HCT116 (cell line): ENCODE measurements around the gene ARL2. TPM values are rescaled to one million over a fixed set of nuclear protein-coding genes. Genes with fewer than 3 reads are reported as not detected.

Source experiments
- ATAC-seq: fragments of 200-7000 bp; cut with Tn5 transposase; 2 replicates; pipeline ENCODE4 v1.9.1; 2020; ENCODE audit warnings: mild to moderate bottlenecking, moderate library complexity
- BruUV-seq: library from RNA; stranded (reverse); fragments of 400-500 nt; replicated peaks from 2 replicates; lab custom pipeline; 2021; lab: Mats Ljungman, UMichigan
- CTCF ChIA-PET: fragments of 300-600 bp; sonication (Branson Sonifier 250); formaldehyde crosslinking; loops from one replicate; lab custom pipeline; 2021; ENCODE audit warnings: antibody characterized with exemption; lab: Charles Lee
- POLR2A ChIA-PET: fragments of 300-600, 350-600 bp; sonication (Branson Sonifier 250); formaldehyde crosslinking; loops from one replicate; lab custom pipeline; 2021; ENCODE audit warnings: antibody characterized with exemption; lab: Charles Lee
- RAD21 ChIA-PET, 2 experiments: fragments of 300-600 bp; sonication (Branson Sonifier 250); formaldehyde crosslinking; loops; one replicate each; lab custom pipeline; 2023; ENCODE audit warnings: low total read pairs in 2 of 2; ENCODE audit not compliant: uncharacterized antibody in 2 of 2, unreplicated experiment in 2 of 2, low non-redundant PET in 1 of 2; lab: Charles Lee
- DNase-seq: peaks from one replicate; pipeline ENCODE4 v3.0.0-alpha.2; 2010; ENCODE audit warnings: low read depth, low spot score
- H2AFZ ChIP-seq: fragments of 200-600 bp; shearing (Covaris generic), sonication (generic); 2 replicates; pipeline ENCODE4 v1.6.1; 2017; ENCODE audit warnings: low read depth, mixed run types, mixed read lengths, antibody characterized with exemption, low read length; ENCODE audit not compliant: poor library complexity, severe bottlenecking
- H3K27ac ChIP-seq: 2 replicates; pipeline ENCODE4 v1.5.1; 2012; ENCODE audit warnings: low read depth, low read length
- H3K27me3 ChIP-seq: fragments of 200-600 bp; sonication (generic); 2 replicates; pipeline ENCODE4 v1.6.1; 2016; ENCODE audit warnings: mixed run types, low read length, mixed read lengths; ENCODE audit not compliant: insufficient read depth
- H3K36me3 ChIP-seq, 2 experiments: fragments of 200-500 bp in 1 of 2; fragments of 200-600 bp in 1 of 2; sonication (Bioruptor generic) in 1 of 2; sonication (generic) in 1 of 2; 2 replicates each; pipeline versions ENCODE4 v1.5.1 to v1.6.1; 2014 to 2016; ENCODE audit warnings: low read length in 2 of 2, inconsistent platforms in 1 of 2, mixed read lengths in 1 of 2, mixed run types in 1 of 2; ENCODE audit not compliant: insufficient read depth in 2 of 2, control insufficient read depth in 1 of 2
- H3K4me1 ChIP-seq, 2 experiments: fragments of 200-600 bp in 1 of 2; sonication (generic) in 1 of 2; 2 replicates each; pipeline versions ENCODE4 v1.5.1 to v1.6.1; 2012 to 2017; ENCODE audit warnings: low read length in 2 of 2, inconsistent platforms in 1 of 2, mild to moderate bottlenecking in 1 of 2, mixed read lengths in 1 of 2, mixed run types in 1 of 2, moderate library complexity in 1 of 2; ENCODE audit not compliant: insufficient read depth in 2 of 2, control insufficient read depth in 1 of 2
- H3K4me2 ChIP-seq: fragments of 200-600 bp; sonication (generic); 2 replicates; pipeline ENCODE4 v1.6.1; 2017; ENCODE audit warnings: mixed run types, low read length, mixed read lengths
- H3K4me3 ChIP-seq, 2 experiments: fragments of 200-600 bp in 1 of 2; sonication (generic) in 1 of 2; replicated peaks in 1 of 2; 2 replicates each; pipeline ENCODE4 v1.5.1; 2011 to 2016; ENCODE audit warnings: low read length in 2 of 2, control low read depth in 1 of 2, low read depth in 1 of 2, mild to moderate bottlenecking in 1 of 2, mixed read lengths in 1 of 2, mixed run types in 1 of 2
- H3K79me2 ChIP-seq: fragments of 200-600 bp; sonication (generic); 2 replicates; pipeline ENCODE4 v1.6.1; 2017; ENCODE audit warnings: mild to moderate bottlenecking, mixed run types, low read length, moderate library complexity, mixed read lengths; ENCODE audit not compliant: insufficient read depth
- H3K9ac ChIP-seq: fragments of 200-600 bp; sonication (generic); 2 replicates; pipeline ENCODE4 v1.6.1; 2016; ENCODE audit warnings: low read length, mixed read lengths
- H3K9me2 ChIP-seq: fragments of 200-600 bp; sonication (generic), shearing (Covaris generic); 2 replicates; pipeline ENCODE4 v1.6.1; 2017; ENCODE audit warnings: mixed run types, mild to moderate bottlenecking, moderate library complexity; ENCODE audit not compliant: insufficient read depth
- H3K9me3 ChIP-seq, 2 experiments: fragments of 200-500 bp in 1 of 2; fragments of 200-600 bp in 1 of 2; sonication (Bioruptor generic) in 1 of 2; sonication (generic) in 1 of 2; 2 replicates each; pipeline ENCODE4 v1.6.1; 2014 to 2017; ENCODE audit warnings: low read length in 2 of 2, mixed read lengths in 2 of 2, inconsistent platforms in 1 of 2, low read depth in 1 of 2, mild to moderate bottlenecking in 1 of 2, mixed run types in 1 of 2, moderate library complexity in 1 of 2; ENCODE audit not compliant: control insufficient read depth in 1 of 2, insufficient read depth in 1 of 2
- H4K20me1 ChIP-seq: fragments of 200-600 bp; sonication (generic), shearing (Covaris generic); 2 replicates; pipeline ENCODE4 v1.6.1; 2017; ENCODE audit warnings: mixed run types, mild to moderate bottlenecking, moderate library complexity; ENCODE audit not compliant: insufficient read depth
- ATF3 ChIP-seq: IDR thresholded peaks from 2 replicates; pipeline ENCODE4 v1.6.1; 2012
- CBX3 ChIP-seq: IDR thresholded peaks from 2 replicates; pipeline ENCODE4 v1.6.1; 2012; ENCODE audit warnings: low read depth
- CEBPB ChIP-seq: IDR thresholded peaks from 2 replicates; pipeline ENCODE4 v1.6.1; 2012; ENCODE audit warnings: low read depth
- ELF1 ChIP-seq: IDR thresholded peaks from 2 replicates; pipeline ENCODE4 v1.6.1; 2012; ENCODE audit warnings: low read depth, borderline replicate concordance
- EZH2 ChIP-seq: fragments of 200-600 bp; sonication (generic); IDR thresholded peaks from 2 replicates; pipeline ENCODE4 v1.6.1; 2017; ENCODE audit warnings: antibody characterized with exemption, mixed run types
- EZH2phosphoT487 ChIP-seq: fragments of 200-600 bp; IDR thresholded peaks from 2 replicates; pipeline ENCODE4 v1.6.1; 2018; ENCODE audit warnings: antibody characterized with exemption, borderline replicate concordance
- FOSL1 ChIP-seq: IDR thresholded peaks from 2 replicates; pipeline ENCODE4 v1.6.1; 2012; ENCODE audit warnings: low read depth
- JUND ChIP-seq: IDR thresholded peaks from 2 replicates; pipeline ENCODE4 v1.6.1; 2012
- POLR2AphosphoS5 ChIP-seq: IDR thresholded peaks from 2 replicates; pipeline ENCODE4 v1.6.1; 2011; ENCODE audit warnings: mild to moderate bottlenecking, low read depth, low read length, moderate library complexity
- RAD21 ChIP-seq: IDR thresholded peaks from 2 replicates; pipeline ENCODE4 v1.6.1; 2012; ENCODE audit warnings: low read depth, mild to moderate bottlenecking
- SIN3A ChIP-seq: IDR thresholded peaks from 2 replicates; pipeline ENCODE4 v1.6.1; 2012; ENCODE audit warnings: low read depth
- SP1 ChIP-seq: IDR thresholded peaks from 2 replicates; pipeline ENCODE4 v1.6.1; 2012; ENCODE audit warnings: low read depth
- SRF ChIP-seq: IDR thresholded peaks from 2 replicates; pipeline ENCODE4 v1.6.1; 2012; ENCODE audit warnings: low read depth
- TCF7L2 ChIP-seq: IDR thresholded peaks from 2 replicates; pipeline ENCODE4 v1.7.0; 2011; ENCODE audit warnings: borderline replicate concordance, inconsistent platforms; ENCODE audit not compliant: insufficient read depth, insufficient read length; ENCODE audit errors: extremely low read depth
- ZFX ChIP-seq: fragments of 450-650 bp; IDR thresholded peaks from 2 replicates; pipeline ENCODE4 v1.6.1; 2017
- ZNF274 ChIP-seq: fragments of 200-500 bp; sonication (Bioruptor generic); IDR thresholded peaks from 2 replicates; pipeline ENCODE4 v1.6.1; 2014; ENCODE audit warnings: mild to moderate bottlenecking, low read depth, low read length, inconsistent platforms
- intact Hi-C: fragments of 100-400 bp; cut with micrococcal nuclease; formaldehyde crosslinking; loops from 2 replicates; pipeline ENCODE4 v1.10.0; 2022
- total RNA-seq: library from RNA; stranded (reverse); gene quantifications from one replicate; pipeline ENCODE4 v1.2.1, GENCODE V29; 2021; ENCODE audit not compliant: unreplicated experiment
- TF ChIP-seq, protein P1 (sequence below): IDR thresholded peaks from 2 replicates; pipeline ENCODE4 v1.6.1; 2012; ENCODE audit warnings: low read depth
- TF ChIP-seq, protein P2 (sequence below): IDR thresholded peaks from 2 replicates; pipeline ENCODE4 v1.6.1; 2012

The ARL2 gene
- total RNA-seq, 1 experiment from 2014 or later = 68.7 TPM

GRCh38 chr11:65017937-65018336 is 4.0 kb downstream of the ARL2 start (continued):
- TF ChIP-seq, protein P1, sequence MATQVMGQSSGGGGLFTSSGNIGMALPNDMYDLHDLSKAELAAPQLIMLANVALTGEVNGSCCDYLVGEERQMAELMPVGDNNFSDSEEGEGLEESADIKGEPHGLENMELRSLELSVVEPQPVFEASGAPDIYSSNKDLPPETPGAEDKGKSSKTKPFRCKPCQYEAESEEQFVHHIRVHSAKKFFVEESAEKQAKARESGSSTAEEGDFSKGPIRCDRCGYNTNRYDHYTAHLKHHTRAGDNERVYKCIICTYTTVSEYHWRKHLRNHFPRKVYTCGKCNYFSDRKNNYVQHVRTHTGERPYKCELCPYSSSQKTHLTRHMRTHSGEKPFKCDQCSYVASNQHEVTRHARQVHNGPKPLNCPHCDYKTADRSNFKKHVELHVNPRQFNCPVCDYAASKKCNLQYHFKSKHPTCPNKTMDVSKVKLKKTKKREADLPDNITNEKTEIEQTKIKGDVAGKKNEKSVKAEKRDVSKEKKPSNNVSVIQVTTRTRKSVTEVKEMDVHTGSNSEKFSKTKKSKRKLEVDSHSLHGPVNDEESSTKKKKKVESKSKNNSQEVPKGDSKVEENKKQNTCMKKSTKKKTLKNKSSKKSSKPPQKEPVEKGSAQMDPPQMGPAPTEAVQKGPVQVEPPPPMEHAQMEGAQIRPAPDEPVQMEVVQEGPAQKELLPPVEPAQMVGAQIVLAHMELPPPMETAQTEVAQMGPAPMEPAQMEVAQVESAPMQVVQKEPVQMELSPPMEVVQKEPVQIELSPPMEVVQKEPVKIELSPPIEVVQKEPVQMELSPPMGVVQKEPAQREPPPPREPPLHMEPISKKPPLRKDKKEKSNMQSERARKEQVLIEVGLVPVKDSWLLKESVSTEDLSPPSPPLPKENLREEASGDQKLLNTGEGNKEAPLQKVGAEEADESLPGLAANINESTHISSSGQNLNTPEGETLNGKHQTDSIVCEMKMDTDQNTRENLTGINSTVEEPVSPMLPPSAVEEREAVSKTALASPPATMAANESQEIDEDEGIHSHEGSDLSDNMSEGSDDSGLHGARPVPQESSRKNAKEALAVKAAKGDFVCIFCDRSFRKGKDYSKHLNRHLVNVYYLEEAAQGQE = no peak
- TF ChIP-seq, protein P2, sequence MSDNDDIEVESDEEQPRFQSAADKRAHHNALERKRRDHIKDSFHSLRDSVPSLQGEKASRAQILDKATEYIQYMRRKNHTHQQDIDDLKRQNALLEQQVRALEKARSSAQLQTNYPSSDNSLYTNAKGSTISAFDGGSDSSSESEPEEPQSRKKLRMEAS = no peak
- no peak for TF ChIP-seq ZNF274
- TF ChIP-seq EZH2phosphoT487 = no peak

GRCh38 chr11:65019824-65020223 is 5.9 kb downstream of the ARL2 start:
- no peak overlapping the region for H3K9ac ChIP-seq
- DNase-seq (no peak), ATAC-seq (no peak)
- H3K27me3 ChIP-seq = no peaks in the 10 kb centered on the region
- H3K79me2 ChIP-seq = 0 out of 2 replicates have a peak, but pooled peaks cover 4% of the 10 kb centered on the region
- peaks cover 10 to 15% of the 10 kb centered on the region in 2 experiments; a peak in 3 of 4 replicates for H3K4me1 ChIP-seq
- no peaks in the 10 kb centered on the region for H3K36me3 ChIP-seq
- RAD21 ChIA-PET = no interaction called here
- H3K4me2 ChIP-seq = no peak overlapping the region
- CTCF ChIA-PET = no interaction called here
- H3K9me2 ChIP-seq = no peaks in the 10 kb centered on the region
- intact Hi-C loops = loop anchor here (10.0 kb wide), 1 partner anchor 235 kb away; no protein-coding TSS in a partner anchor
- H3K4me3 ChIP-seq = no peak overlapping the region
- H3K9me3 ChIP-seq = no peaks in the 10 kb centered on the region
- no peaks in the 10 kb centered on the region for H4K20me1 ChIP-seq
- BruUV-seq = no TSS peak
- H3K27ac ChIP-seq = no peak overlapping the region
- POLR2A ChIA-PET = no interaction called here
- TF ChIP-seq EZH2phosphoT487 = no peak
- TF ChIP-seq ZNF274 = no peak
- no peak for TF ChIP-seq CBX3
- TF ChIP-seq, protein P1 = no peak
- TF ChIP-seq, protein P2 = no peak
- TF ChIP-seq POLR2AphosphoS5 = no peak
- TF ChIP-seq SP1 = no peak
- TF ChIP-seq ELF1 = no peak
- no peak for TF ChIP-seq SIN3A
- no peak for TF ChIP-seq CEBPB
- no peak for TF ChIP-seq JUND
- TF ChIP-seq RAD21 = no peak
- no peak for TF ChIP-seq ZFX
- TF ChIP-seq FOSL1 = no peak
- TF ChIP-seq TCF7L2 = no peak
- no peak for TF ChIP-seq SRF
- no peak for TF ChIP-seq ATF3
- no peak for TF ChIP-seq EZH2
- H2AFZ ChIP-seq = no peak overlapping the region
